ENCODE data around the gene ELMO1. TPM values are rescaled to one million over a fixed set of nuclear protein-coding genes. Genes with fewer than 3 reads are reported as not detected.
A peak's percentile ranks its signal among the peaks of the same experiment; 100 is the strongest.

The ELMO1 gene
- total and polyA plus RNA-seq, 2 of the 13 experiments (the other 11 are each of a cell fraction or from before 2014, with no cell fraction given), result 0.11 to 0.17 TPM

- TF ChIP-seq GLMP (CRISPR knock-in tag; IDR thresholded peaks at IDR 0.05; ENCODE audit: borderline replicate concordance) (no peak; the same call in 1 of the 2 replicates), MLLT10 (CRISPR knock-in tag; IDR thresholded peaks at IDR 0.05) (no peak), TGIF2 (CRISPR knock-in tag; IDR thresholded peaks at IDR 0.05) (peak; percentile 78; the same call in 1 of the 2 replicates), SMAD1 (CRISPR knock-in tag; IDR thresholded peaks at IDR 0.05; ENCODE audit: borderline replicate concordance, low read depth) (no peak), HOXA9 (CRISPR knock-in tag; IDR thresholded peaks at IDR 0.05; ENCODE audit: borderline replicate concordance) (no peak), ZNF430 (CRISPR knock-in tag; IDR thresholded peaks at IDR 0.05) (0 out of 2 replicates have a peak, but pooled peaks have one; percentile 41), SOX5 (CRISPR knock-in tag; IDR thresholded peaks at IDR 0.05; ENCODE audit: borderline replicate concordance) (peak; percentile 66; the same call in 1 of the 2 replicates), ASH2L (IDR thresholded peaks at IDR 0.05; ENCODE audit: insufficient read length, low read depth, low read length) (no peak), DBP (CRISPR knock-in tag; IDR thresholded peaks at IDR 0.05; ENCODE audit: not compliant biosample characterization) (peak; percentile 35), KDM6A (CRISPR knock-in tag; IDR thresholded peaks at IDR 0.05; ENCODE audit: low read depth) (no peak), MXD3 (CRISPR knock-in tag; IDR thresholded peaks at IDR 0.05) (0 out of 2 replicates have a peak, but pooled peaks have one; percentile 82), ZSCAN31 (CRISPR knock-in tag; IDR thresholded peaks at IDR 0.05; ENCODE audit: low read depth) (peak; percentile 75; the same call in 1 of the 2 replicates), KDM2A (CRISPR knock-in tag; IDR thresholded peaks at IDR 0.05; ENCODE audit: borderline replicate concordance, low read depth) (0 out of 2 replicates have a peak, but pooled peaks have one; percentile 63), SALL2 (CRISPR knock-in tag; IDR thresholded peaks at IDR 0.05) (0 out of 2 replicates have a peak, but pooled peaks have one; percentile 62), RFXAP (CRISPR knock-in tag; IDR thresholded peaks at IDR 0.05; ENCODE audit: borderline replicate concordance) (0 out of 2 replicates have a peak, but pooled peaks have one; percentile 53), ZNF775 (CRISPR knock-in tag; IDR thresholded peaks at IDR 0.05; ENCODE audit: borderline replicate concordance) (no peak), SMC3 (IDR thresholded peaks at IDR 0.05; ENCODE audit: low read length) (no peak), ZNF670 (CRISPR knock-in tag; IDR thresholded peaks at IDR 0.05; ENCODE audit: borderline replicate concordance) (peak; percentile 54; the same call in 1 of the 2 replicates)
- TF ChIP-seq, protein P1, sequence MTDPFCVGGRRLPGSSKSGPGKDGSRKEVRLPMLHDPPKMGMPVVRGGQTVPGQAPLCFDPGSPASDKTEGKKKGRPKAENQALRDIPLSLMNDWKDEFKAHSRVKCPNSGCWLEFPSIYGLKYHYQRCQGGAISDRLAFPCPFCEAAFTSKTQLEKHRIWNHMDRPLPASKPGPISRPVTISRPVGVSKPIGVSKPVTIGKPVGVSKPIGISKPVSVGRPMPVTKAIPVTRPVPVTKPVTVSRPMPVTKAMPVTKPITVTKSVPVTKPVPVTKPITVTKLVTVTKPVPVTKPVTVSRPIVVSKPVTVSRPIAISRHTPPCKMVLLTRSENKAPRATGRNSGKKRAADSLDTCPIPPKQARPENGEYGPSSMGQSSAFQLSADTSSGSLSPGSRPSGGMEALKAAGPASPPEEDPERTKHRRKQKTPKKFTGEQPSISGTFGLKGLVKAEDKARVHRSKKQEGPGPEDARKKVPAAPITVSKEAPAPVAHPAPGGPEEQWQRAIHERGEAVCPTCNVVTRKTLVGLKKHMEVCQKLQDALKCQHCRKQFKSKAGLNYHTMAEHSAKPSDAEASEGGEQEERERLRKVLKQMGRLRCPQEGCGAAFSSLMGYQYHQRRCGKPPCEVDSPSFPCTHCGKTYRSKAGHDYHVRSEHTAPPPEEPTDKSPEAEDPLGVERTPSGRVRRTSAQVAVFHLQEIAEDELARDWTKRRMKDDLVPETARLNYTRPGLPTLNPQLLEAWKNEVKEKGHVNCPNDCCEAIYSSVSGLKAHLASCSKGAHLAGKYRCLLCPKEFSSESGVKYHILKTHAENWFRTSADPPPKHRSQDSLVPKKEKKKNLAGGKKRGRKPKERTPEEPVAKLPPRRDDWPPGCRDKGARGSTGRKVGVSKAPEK (CRISPR knock-in tag; IDR thresholded peaks at IDR 0.05; ENCODE audit: borderline replicate concordance), result no peak
- TF ChIP-seq, protein P2, sequence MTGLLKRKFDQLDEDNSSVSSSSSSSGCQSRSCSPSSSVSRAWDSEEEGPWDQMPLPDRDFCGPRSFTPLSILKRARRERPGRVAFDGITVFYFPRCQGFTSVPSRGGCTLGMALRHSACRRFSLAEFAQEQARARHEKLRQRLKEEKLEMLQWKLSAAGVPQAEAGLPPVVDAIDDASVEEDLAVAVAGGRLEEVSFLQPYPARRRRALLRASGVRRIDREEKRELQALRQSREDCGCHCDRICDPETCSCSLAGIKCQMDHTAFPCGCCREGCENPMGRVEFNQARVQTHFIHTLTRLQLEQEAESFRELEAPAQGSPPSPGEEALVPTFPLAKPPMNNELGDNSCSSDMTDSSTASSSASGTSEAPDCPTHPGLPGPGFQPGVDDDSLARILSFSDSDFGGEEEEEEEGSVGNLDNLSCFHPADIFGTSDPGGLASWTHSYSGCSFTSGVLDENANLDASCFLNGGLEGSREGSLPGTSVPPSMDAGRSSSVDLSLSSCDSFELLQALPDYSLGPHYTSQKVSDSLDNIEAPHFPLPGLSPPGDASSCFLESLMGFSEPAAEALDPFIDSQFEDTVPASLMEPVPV (CRISPR knock-in tag; IDR thresholded peaks at IDR 0.05), result no peak
- TF ChIP-seq, protein P3, sequence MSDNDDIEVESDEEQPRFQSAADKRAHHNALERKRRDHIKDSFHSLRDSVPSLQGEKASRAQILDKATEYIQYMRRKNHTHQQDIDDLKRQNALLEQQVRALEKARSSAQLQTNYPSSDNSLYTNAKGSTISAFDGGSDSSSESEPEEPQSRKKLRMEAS (IDR thresholded peaks at IDR 0.05), result no peak
These were observed 396.0 kb downstream of the ELMO1 start (continued) for GRCh38 chr7:37052705-37053104.

Measured in HepG2 (cell line).